IMR-90 (cell line): ENCODE data around the gene COPZ1. TPM values are rescaled to one million over a fixed set of nuclear protein-coding genes. Genes with fewer than 3 reads are reported as not detected.

Source experiments
- ATAC-seq: fragments of 200-7000 bp; cut with Tn5 transposase; 2 replicates; pipeline ENCODE4 v1.9.1; 2020; ENCODE audit warnings: low read depth, mild to moderate bottlenecking, moderate library complexity
- BruUV-seq: library from RNA; stranded (reverse); fragments of 400-500 nt; replicated peaks from 2 replicates; lab custom pipeline; 2021; lab: Mats Ljungman, UMichigan
- CTCF ChIA-PET: fragments of 300-600 bp; formaldehyde crosslinking; extraction: SDS; loops from one replicate; lab custom pipeline; 2021; ENCODE audit warnings: antibody characterized with exemption; lab: Yijun Ruan, JAX
- POLR2A ChIA-PET: fragments of 300-600 bp; sonication (Branson Sonifier 250); formaldehyde crosslinking; loops from one replicate; lab custom pipeline; 2022; ENCODE audit warnings: antibody characterized with exemption; ENCODE audit not compliant: unreplicated experiment; lab: Charles Lee
- DNase-seq: peaks from one replicate; pipeline ENCODE4 v3.0.0; 2013
- H2AFZ ChIP-seq: replicated peaks from 2 replicates; pipeline ENCODE3; 2013; ENCODE audit warnings: low read length, mild to moderate bottlenecking; ENCODE audit not compliant: poor library complexity
- H2AK5ac ChIP-seq: 2 replicates; pipeline ENCODE4 v1.6.1; 2013; ENCODE audit warnings: low read depth, low read length, inconsistent platforms
- H2AK9ac ChIP-seq: replicated peaks from 2 replicates; pipeline ENCODE3; 2013; ENCODE audit warnings: mild to moderate bottlenecking, low read depth, low read length, moderate library complexity; ENCODE audit not compliant: poor library complexity
- H2BK120ac ChIP-seq: 2 replicates; pipeline ENCODE4 v1.6.1; 2013; ENCODE audit warnings: low read depth, low read length, inconsistent platforms
- H2BK15ac ChIP-seq: 3 replicates; pipeline ENCODE4 v1.6.1; 2013; ENCODE audit warnings: low read depth, low read length, inconsistent platforms
- H2BK20ac ChIP-seq: 2 replicates; pipeline ENCODE4 v1.6.1; 2013; ENCODE audit warnings: low read depth, mild to moderate bottlenecking, inconsistent platforms, low read length, moderate library complexity
- H2BK5ac ChIP-seq: 2 replicates; pipeline ENCODE4 v1.6.1; 2013; ENCODE audit warnings: mild to moderate bottlenecking, low read depth, low read length, inconsistent platforms; ENCODE audit not compliant: poor library complexity, severe bottlenecking
- H3K14ac ChIP-seq: replicated peaks from 2 replicates; pipeline ENCODE4 v1.6.1; 2013; ENCODE audit warnings: low read depth, low read length, inconsistent platforms
- H3K18ac ChIP-seq: 2 replicates; pipeline ENCODE4 v1.6.1; 2013; ENCODE audit warnings: low read depth, low read length, control low read depth
- H3K23ac ChIP-seq: 2 replicates; pipeline ENCODE4 v1.6.1; 2013; ENCODE audit warnings: low read depth, low read length, inconsistent platforms
- H3K27ac ChIP-seq: 2 replicates; pipeline ENCODE4 v1.5.1; 2013; ENCODE audit warnings: mild to moderate bottlenecking, control low read depth, low read length; ENCODE audit not compliant: insufficient read depth
- H3K27me3 ChIP-seq: 2 replicates; pipeline ENCODE4 v1.6.1; 2013; ENCODE audit warnings: low read length; ENCODE audit not compliant: control insufficient read depth, insufficient read depth
- H3K36me3 ChIP-seq: 2 replicates; pipeline ENCODE4 v1.6.1; 2013; ENCODE audit warnings: low read length, mixed read lengths; ENCODE audit not compliant: control insufficient read depth, insufficient read depth
- H3K4ac ChIP-seq: 2 replicates; pipeline ENCODE4 v1.6.1; 2013; ENCODE audit warnings: low read depth, low read length, inconsistent platforms
- H3K4me1 ChIP-seq: 2 replicates; pipeline ENCODE4 v1.6.1; 2013; ENCODE audit warnings: low read length, mixed read lengths; ENCODE audit not compliant: control insufficient read depth, insufficient read depth
- H3K4me2 ChIP-seq: 2 replicates; pipeline ENCODE4 v1.6.1; 2013; ENCODE audit warnings: low read depth, mild to moderate bottlenecking, control low read depth, low read length, moderate library complexity
- H3K4me3 ChIP-seq: 2 replicates; pipeline ENCODE4 v1.5.1; 2013; ENCODE audit warnings: low read depth, mild to moderate bottlenecking, control low read depth, low read length, moderate library complexity; ENCODE audit not compliant: insufficient read depth
- H3K56ac ChIP-seq: 2 replicates; pipeline ENCODE4 v1.6.1; 2013; ENCODE audit warnings: low read length, inconsistent platforms; ENCODE audit not compliant: insufficient read depth; ENCODE audit errors: extremely low read depth
- H3K79me1 ChIP-seq, 2 experiments: 2 replicates each; pipeline ENCODE4 v1.6.1; 2013; ENCODE audit warnings: low read length in 2 of 2, inconsistent platforms in 1 of 2, low read depth in 1 of 2
- H3K9ac ChIP-seq: 2 replicates; pipeline ENCODE4 v1.6.1; 2013; ENCODE audit warnings: low read depth, low read length, control low read depth
- H3K9me1 ChIP-seq: 2 replicates; pipeline ENCODE4 v1.6.1; 2013; ENCODE audit warnings: low read length, inconsistent platforms; ENCODE audit not compliant: insufficient read depth
- H3K9me3 ChIP-seq: 2 replicates; pipeline ENCODE4 v1.6.1; 2013; ENCODE audit warnings: low read length; ENCODE audit not compliant: control insufficient read depth, insufficient read depth
- H4K20me1 ChIP-seq: 2 replicates; pipeline ENCODE4 v1.6.1; 2013; ENCODE audit warnings: low read length, inconsistent platforms; ENCODE audit not compliant: insufficient read depth
- H4K5ac ChIP-seq: 2 replicates; pipeline ENCODE4 v1.6.1; 2013; ENCODE audit warnings: mild to moderate bottlenecking, low read depth, low read length, control low read depth
- H4K8ac ChIP-seq, 2 experiments: 2 replicates each; pipeline ENCODE4 v1.6.1; 2013; ENCODE audit warnings: low read depth in 2 of 2, low read length in 2 of 2, control low read depth in 1 of 2, inconsistent platforms in 1 of 2
- H4K91ac ChIP-seq: 2 replicates; pipeline ENCODE4 v1.6.1; 2013; ENCODE audit warnings: low read depth, low read length, inconsistent platforms; ENCODE audit not compliant: insufficient read depth
- FOS ChIP-seq: fragments of 150-350 bp; IDR thresholded peaks from 2 replicates; pipeline ENCODE4 v1.6.1; 2016; ENCODE audit warnings: low read depth, low read length
- MAFK ChIP-seq: IDR thresholded peaks from 2 replicates; pipeline ENCODE4 v1.6.1; 2012; ENCODE audit warnings: low read depth, low read length, improper control_type of control experiment
- NFE2L2 ChIP-seq: fragments of 150-350 bp; IDR thresholded peaks from 2 replicates; pipeline ENCODE4 v1.6.1; 2016; ENCODE audit warnings: low read depth, mild to moderate bottlenecking, low read length
- WGBS, 2 experiments: methylation state at CpG; one replicate each; pipeline versions ENCODE4 v1.1.5 to v1.1.7; 2013; ENCODE audit warnings: missing lambda C conversion rate in 2 of 2; ENCODE audit not compliant: insufficient read length in 1 of 2; ENCODE audit errors: extremely low coverage in 2 of 2; 5-methylcytosine and 5-hydroxymethylcytosine counted together
- dilution Hi-C: fragments of 300-500 bp; cut with HindIII; formaldehyde crosslinking; loops from one replicate; pipeline ENCODE4 v1.14.3; 2018; ENCODE audit warnings: low sequenced_read_pairs; ENCODE audit not compliant: unreplicated experiment
- in situ Hi-C: fragments of 300-500 bp; cut with MboI; formaldehyde crosslinking; loops from 3 replicates; pipeline ENCODE4 v1.14.3; 2019; ENCODE audit warnings: low sequenced_read_pairs, inconsistent platforms, mixed read lengths
- intact Hi-C: fragments of 100-400 bp; cut with micrococcal nuclease; formaldehyde crosslinking; loops from 2 replicates; pipeline ENCODE4 v1.10.0; 2022
- polyA plus RNA-seq, 3 experiments: library from polyadenylated mRNA; depleted of rRNA; stranded (reverse); fragments of >200 nt; gene quantifications; 2 replicates each; pipeline ENCODE4 v1.2.3, GENCODE V29; 2012; ENCODE audit warnings: low replicate concordance in 1 of 3
- total RNA-seq: library from RNA; depleted of rRNA; stranded (reverse); fragments of >200 nt; gene quantifications from 2 replicates; pipeline ENCODE4 v1.2.3, GENCODE V29; 2012

The COPZ1 gene
- total and polyA plus RNA-seq, 2 of the 4 experiments (the other 2 are of a cell fraction), result 187 to 382 TPM

GRCh38 chr12:54363618-54364017 lies 38.7 kb downstream of the COPZ1 start:
- POLR2A ChIA-PET, result no interaction called here
- in situ Hi-C loops, result loop anchor here (5.0 kb wide), 2 partner anchors 71 to 141 kb away; no protein-coding TSS in a partner anchor
- DNase-seq, result no peak

More at GRCh38 chr12:54363618-54364017, 38.7 kb downstream of the COPZ1 start:
- Histone ChIP-seq H2AK5ac (peak overlapping the region; percentile 21; the same call in 1 of the 2 replicates), H3K27ac (no peak overlapping the region), H3K9ac (no peak overlapping the region), H3K9me1 (0 out of 2 replicates have a peak, but pooled peaks cover 5% of the 10 kb centered on the region), H2AK9ac (no peak overlapping the region), H3K4me3 (no peak overlapping the region), H4K8ac (no peak overlapping the region), H2AFZ (no peak overlapping the region), H3K4me2 (no peak overlapping the region), H3K14ac (no peak overlapping the region), H3K18ac (no peak overlapping the region), H3K4ac (no peak overlapping the region), H3K23ac (no peak overlapping the region), H2BK15ac (no peak overlapping the region), H2BK5ac (no peak overlapping the region), H4K5ac (no peak overlapping the region), H4K20me1 (no peaks in the 10 kb centered on the region), H3K36me3 (no peaks in the 10 kb centered on the region), H2BK120ac (no peak overlapping the region), H3K9me3 (no peaks in the 10 kb centered on the region), H2BK20ac (no peak overlapping the region), H3K27me3 (no peaks in the 10 kb centered on the region), H3K56ac (no peak overlapping the region), H3K79me1 (peaks cover 0 to 11% of the 10 kb centered on the region in 2 experiments; a peak in 2 of 4 replicates), H4K91ac (no peak overlapping the region), H3K4me1 (peaks cover 13% of the 10 kb centered on the region)
- CTCF ChIA-PET, result no interaction called here
- no TSS peak for BruUV-seq
- intact Hi-C loops, result no loop called here
- no peak for TF ChIP-seq FOS
- no peak for TF ChIP-seq MAFK
- TF ChIP-seq NFE2L2, result no peak
- dilution Hi-C loops, result no loop called here
- no peak for ATAC-seq
- no CpG with 5 or more reads among the region's 6 CpGs for WGBS, 2 experiments
